CD4-positive, alpha-beta T cell (primary cell): ENCODE results near the gene AK5. TPM values are rescaled to one million over a fixed set of nuclear protein-coding genes. Genes with fewer than 3 reads are reported as not detected.

ENCODE experiments used
- ATAC-seq: fragments of 200-7000 bp; cut with Tn5 transposase; one replicate; pipeline ENCODE4 v1.10.0; 2022; ENCODE audit warnings: mild to moderate bottlenecking; ENCODE audit not compliant: poor library complexity
- CTCF ChIA-PET: fragments of 350-600 bp; sonication (Branson Sonifier 250); formaldehyde crosslinking; loops from one replicate; lab custom pipeline; 2021; ENCODE audit warnings: antibody characterized with exemption, inconsistent platforms; lab: Charles Lee
- POLR2A ChIA-PET: fragments of 350-600 bp; sonication (Branson Sonifier 250); formaldehyde crosslinking; loops from one replicate; lab custom pipeline; 2021; ENCODE audit warnings: antibody characterized with exemption, inconsistent platforms; lab: Charles Lee
- DNase-seq, 14 experiments: peaks; one replicate each; pipeline ENCODE4 v3.0.0-alpha.2; 2013 to 2020; ENCODE audit warnings: mixed read lengths in 2 of 14
- H3K27ac ChIP-seq, 2 donors: one replicate each; pipeline versions ENCODE4 v1.5.1 to v1.7.0; 2013; ENCODE audit warnings: low read length in 2 of 2, low read depth in 1 of 2, mild to moderate bottlenecking in 1 of 2
- H3K27me3 ChIP-seq, 2 experiments: 1 replicate in 1 of 2; 2 replicates in 1 of 2; pipeline versions ENCODE4 v1.6.1 to v1.7.0; 2013; ENCODE audit warnings: low read length in 2 of 2, control low read depth in 1 of 2, mild to moderate bottlenecking in 1 of 2, moderate library complexity in 1 of 2; ENCODE audit not compliant: insufficient read depth in 2 of 2, control insufficient read depth in 1 of 2
- H3K36me3 ChIP-seq: one replicate; pipeline ENCODE4 v1.6.1; 2013; ENCODE audit warnings: low read length, control low read depth; ENCODE audit not compliant: insufficient read depth
- H3K4me1 ChIP-seq: one replicate; pipeline ENCODE4 v1.6.1; 2013; ENCODE audit warnings: low read length, control low read depth; ENCODE audit not compliant: insufficient read depth
- H3K4me3 ChIP-seq: one replicate; pipeline ENCODE4 v1.5.1; 2013; ENCODE audit warnings: mild to moderate bottlenecking, low read length, moderate library complexity
- H3K9me3 ChIP-seq, 2 experiments: 1 replicate in 1 of 2; 2 replicates in 1 of 2; pipeline versions ENCODE4 v1.6.1 to v1.7.0; 2013; ENCODE audit warnings: low read length in 2 of 2, mild to moderate bottlenecking in 2 of 2, control low read depth in 1 of 2, moderate library complexity in 1 of 2; ENCODE audit not compliant: control insufficient read depth in 1 of 2, insufficient read depth in 1 of 2
- H3K27ac Mint-ChIP-seq: one replicate; pipeline ENCODE4 v1.8.0; 2020; ENCODE audit warnings: mixed read lengths
- H3K27me3 Mint-ChIP-seq: one replicate; pipeline ENCODE4 v1.8.0; 2021; ENCODE audit warnings: mixed read lengths
- H3K36me3 Mint-ChIP-seq: one replicate; pipeline ENCODE4 v1.8.0; 2021; ENCODE audit warnings: low read depth, mixed read lengths
- H3K4me1 Mint-ChIP-seq: one replicate; pipeline ENCODE4 v1.8.0; 2021; ENCODE audit warnings: low read depth, mixed read lengths
- H3K4me3 Mint-ChIP-seq: one replicate; pipeline ENCODE4 v1.8.0; 2020; ENCODE audit warnings: mild to moderate bottlenecking, mixed read lengths
- H3K9me3 Mint-ChIP-seq: one replicate; pipeline ENCODE4 v1.8.0; 2020; ENCODE audit warnings: mixed read lengths
- intact Hi-C, 2 experiments: fragments of 100-400 bp; cut with DNase I in 1 of 2; cut with micrococcal nuclease in 1 of 2; formaldehyde crosslinking; loops; one replicate each; pipeline versions ENCODE4 v1.15.1 to v1.9.0; 2023 to 2025; cut with DNase I, micrococcal nuclease
- total RNA-seq, 174 experiments: library from RNA in 2 of 174; stranded (reverse) in 2 of 174; gene quantifications; one replicate each; pipeline ENCODE4 v1.2.3 and lab custom pipeline; 2021 to 2026
- TF ChIP-seq, protein P1 (sequence below): fragments of 200-600 bp; IDR thresholded peaks from one replicate; pipeline ENCODE4 v1.8.0; 2022; ENCODE audit warnings: antibody characterized with exemption, mild to moderate bottlenecking

Gene AK5
- total RNA-seq, 2 experiments from 2014 or later, result 32.0 TPM

GRCh38 chr1:77476475-77476874, 194.7 kb downstream of the AK5 start:
- ATAC-seq, result no peak
- POLR2A ChIA-PET, result no interaction called here

GRCh38 chr1:77484334-77484733, 202.5 kb downstream of the AK5 start:
- ATAC-seq (no peak), DNase-seq (no peak)
- Mint-ChIP-seq H3K27ac (no peak overlapping the region), H3K4me1 (no peaks in the 10 kb centered on the region), H3K9me3 (no peaks in the 10 kb centered on the region), H3K4me3 (no peak overlapping the region), H3K27me3 (no peaks in the 10 kb centered on the region), H3K36me3 (peaks cover 64% of the 10 kb centered on the region)
- H3K4me1 ChIP-seq, result no peaks in the 10 kb centered on the region
- no peaks in the 10 kb centered on the region for H3K27me3 ChIP-seq
- CTCF ChIA-PET, result no interaction called here
- H3K4me3 ChIP-seq, result no peak overlapping the region
- H3K27ac ChIP-seq, result no peak overlapping the region
- no peaks in the 10 kb centered on the region for H3K9me3 ChIP-seq
- POLR2A ChIA-PET, result no interaction called here
- no peaks in the 10 kb centered on the region for H3K36me3 ChIP-seq
- TF ChIP-seq, protein P1, sequence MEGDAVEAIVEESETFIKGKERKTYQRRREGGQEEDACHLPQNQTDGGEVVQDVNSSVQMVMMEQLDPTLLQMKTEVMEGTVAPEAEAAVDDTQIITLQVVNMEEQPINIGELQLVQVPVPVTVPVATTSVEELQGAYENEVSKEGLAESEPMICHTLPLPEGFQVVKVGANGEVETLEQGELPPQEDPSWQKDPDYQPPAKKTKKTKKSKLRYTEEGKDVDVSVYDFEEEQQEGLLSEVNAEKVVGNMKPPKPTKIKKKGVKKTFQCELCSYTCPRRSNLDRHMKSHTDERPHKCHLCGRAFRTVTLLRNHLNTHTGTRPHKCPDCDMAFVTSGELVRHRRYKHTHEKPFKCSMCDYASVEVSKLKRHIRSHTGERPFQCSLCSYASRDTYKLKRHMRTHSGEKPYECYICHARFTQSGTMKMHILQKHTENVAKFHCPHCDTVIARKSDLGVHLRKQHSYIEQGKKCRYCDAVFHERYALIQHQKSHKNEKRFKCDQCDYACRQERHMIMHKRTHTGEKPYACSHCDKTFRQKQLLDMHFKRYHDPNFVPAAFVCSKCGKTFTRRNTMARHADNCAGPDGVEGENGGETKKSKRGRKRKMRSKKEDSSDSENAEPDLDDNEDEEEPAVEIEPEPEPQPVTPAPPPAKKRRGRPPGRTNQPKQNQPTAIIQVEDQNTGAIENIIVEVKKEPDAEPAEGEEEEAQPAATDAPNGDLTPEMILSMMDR, result no peak
- intact Hi-C loops, result loop anchor here in 1 of 2 experiments (10.0 kb wide), 1 partner anchor 50 kb away; no protein-coding TSS in a partner anchor

More at GRCh38 chr1:77476475-77476874, 194.7 kb downstream of the AK5 start:
- no peak overlapping the region for H3K27ac ChIP-seq
- peaks cover 2% of the 10 kb centered on the region for H3K9me3 Mint-ChIP-seq
- no peaks in the 10 kb centered on the region for H3K36me3 ChIP-seq
- TF ChIP-seq, protein P1, result no peak
- no peak overlapping the region for H3K4me3 ChIP-seq
- no peaks in the 10 kb centered on the region for H3K4me1 ChIP-seq
- CTCF ChIA-PET, result no interaction called here
- no peaks in the 10 kb centered on the region for H3K27me3 Mint-ChIP-seq
- H3K4me1 Mint-ChIP-seq, result peaks cover 22% of the 10 kb centered on the region
- no peaks in the 10 kb centered on the region for H3K27me3 ChIP-seq
- no peak overlapping the region for H3K27ac Mint-ChIP-seq
- H3K9me3 ChIP-seq, result no peaks in the 10 kb centered on the region
- peaks cover 62% of the 10 kb centered on the region for H3K36me3 Mint-ChIP-seq
- intact Hi-C loops, result no loop called here
- H3K4me3 Mint-ChIP-seq, result no peak overlapping the region
- DNase-seq, result peak in 2 of 14 experiments; percentile 49 to 56

- POLR2A ChIA-PET, result no interaction called here
- H3K36me3 Mint-ChIP-seq, result peaks cover 66% of the 10 kb centered on the region
- no peaks in the 10 kb centered on the region for H3K4me1 Mint-ChIP-seq
- H3K27me3 Mint-ChIP-seq, result no peaks in the 10 kb centered on the region
- no peak overlapping the region for H3K4me3 ChIP-seq
- no peaks in the 10 kb centered on the region for H3K36me3 ChIP-seq
- TF ChIP-seq, protein P1, result no peak
- no peak for DNase-seq
- H3K27ac ChIP-seq, result no peak overlapping the region
- H3K9me3 ChIP-seq, result no peaks in the 10 kb centered on the region
- no peak overlapping the region for H3K27ac Mint-ChIP-seq
- H3K9me3 Mint-ChIP-seq, result no peaks in the 10 kb centered on the region
- H3K27me3 ChIP-seq, result no peaks in the 10 kb centered on the region
- no peak overlapping the region for H3K4me3 Mint-ChIP-seq
- ATAC-seq, result no peak
- no peaks in the 10 kb centered on the region for H3K4me1 ChIP-seq
- intact Hi-C loops, result loop anchor here in 1 of 2 experiments (10.0 kb wide), 1 partner anchor 50 kb away; no protein-coding TSS in a partner anchor
- CTCF ChIA-PET, result no interaction called here
Measured at GRCh38 chr1:77484926-77485325, 203.1 kb downstream of the AK5 start.
